ENCODE results near the gene MAMDC2.

MAMDC2 gene

GRCh38 chr9:70125621-70126263, 82.1 kb downstream of the MAMDC2 start:
- no peak for TF ChIP-seq CTCF (conservative IDR thresholded peaks at IDR 0.05)
- H3K27ac ChIP-seq = no peak overlapping the region

- no peak overlapping the region for H3K27ac ChIP-seq
- TF ChIP-seq CTCF (conservative IDR thresholded peaks at IDR 0.05) = no peak
Observed at GRCh38 chr9:70127036-70127435, 83.4 kb downstream of the MAMDC2 start.

GRCh38 chr9:70127540-70128416, 84.1 kb downstream of the MAMDC2 start:
- H3K27ac ChIP-seq = no peak overlapping the region
- no peak for TF ChIP-seq CTCF (conservative IDR thresholded peaks at IDR 0.05)

DNA sequence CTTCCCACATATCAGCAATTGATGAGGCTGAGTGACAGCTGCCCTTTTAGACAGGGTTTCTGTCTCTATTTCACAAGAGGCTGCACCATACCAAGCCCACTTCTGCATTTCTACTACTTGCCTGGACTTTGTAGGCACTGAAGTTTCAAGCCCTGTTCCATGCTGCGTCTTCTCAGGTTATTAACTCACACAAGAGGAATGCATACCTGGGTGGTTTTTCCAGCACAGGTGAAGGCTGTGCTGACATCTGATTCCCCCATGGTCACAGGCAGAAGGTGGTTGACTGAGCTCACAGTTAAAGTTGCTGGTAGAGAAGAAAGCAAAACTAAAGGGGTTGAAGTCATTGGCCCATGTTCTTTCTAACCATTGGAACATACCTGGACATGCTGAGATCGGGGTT, 86.6 kb downstream of the MAMDC2 start:
- H3K27ac ChIP-seq = no peak overlapping the region
- no peak for TF ChIP-seq CTCF (conservative IDR thresholded peaks at IDR 0.05)

DNA sequence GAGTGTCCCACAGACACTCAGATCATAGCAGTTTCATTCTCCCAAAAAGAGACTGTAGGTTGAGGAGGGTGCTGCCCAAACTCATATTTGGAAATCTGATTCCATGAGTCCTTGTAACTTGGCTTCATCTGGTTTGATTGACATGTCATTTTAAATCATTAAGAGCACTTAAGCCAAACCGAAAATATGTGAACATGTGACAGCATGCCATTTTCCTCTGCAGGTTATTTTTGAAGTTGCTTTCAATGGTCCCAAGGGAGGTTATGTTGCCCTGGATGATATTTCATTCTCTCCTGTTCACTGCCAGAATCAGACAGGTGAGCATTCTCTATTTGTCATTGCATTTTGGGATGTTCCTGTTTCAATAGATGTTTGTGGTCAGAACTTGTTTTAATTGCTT, 87.6 kb downstream of the MAMDC2 start:
- no peak overlapping the region for H3K27ac ChIP-seq
- TF ChIP-seq CTCF (conservative IDR thresholded peaks at IDR 0.05) = no peak

- TF ChIP-seq CTCF (conservative IDR thresholded peaks at IDR 0.05) = no peak
Observed at GRCh38 chr9:70133253-70134208, 89.9 kb downstream of the MAMDC2 start.

GRCh38 chr9:70134360-70134759, 90.7 kb downstream of the MAMDC2 start:
- TF ChIP-seq CTCF (conservative IDR thresholded peaks at IDR 0.05) = no peak
- H3K27ac ChIP-seq = no peak overlapping the region

More at GRCh38 chr9:70133253-70134208, 89.9 kb downstream of the MAMDC2 start:
- H3K27ac ChIP-seq = no peak overlapping the region

All from VCaP (cell line).